ENCODE measurements around the gene SETD3. TPM values are rescaled to one million over a fixed set of nuclear protein-coding genes. Genes with fewer than 3 reads are reported as not detected.

The SETD3 gene
- total RNA-seq, 1 donor from 2014 or later, result 62.8 TPM

DNA sequence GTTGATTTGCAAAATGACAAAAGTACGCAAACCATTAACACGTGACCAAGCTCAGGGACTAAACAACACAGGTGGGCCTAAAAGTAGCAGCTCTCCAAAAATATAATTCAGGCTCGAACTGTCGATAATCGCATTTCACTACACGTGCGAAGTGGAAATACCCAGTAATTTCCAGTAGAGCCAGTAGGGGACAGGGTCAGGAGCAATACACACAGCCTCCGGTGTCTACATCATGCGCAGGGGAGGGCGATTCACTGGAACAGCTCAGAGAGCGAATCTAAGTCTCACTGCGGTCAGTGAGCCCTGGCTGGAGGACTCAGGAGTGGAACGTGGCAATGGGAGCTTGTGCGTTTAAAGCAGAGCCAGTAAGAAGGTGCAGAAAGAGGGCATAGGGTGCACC, 40.4 kb downstream of the SETD3 start:
- no peak overlapping the region for H3K27ac ChIP-seq (ENCODE audit: low read depth, low read length)
- no peaks in the 10 kb centered on the region for H3K27me3 ChIP-seq (ENCODE audit: insufficient read depth, low read length)
- Mint-ChIP-seq H3K36me3 (ENCODE audit: low read depth, unreplicated experiment) (peaks cover 28% of the 10 kb centered on the region), H3K27me3 (ENCODE audit: low read depth, unreplicated experiment) (no peaks in the 10 kb centered on the region), H3K27ac (ENCODE audit: unreplicated experiment) (no peak overlapping the region), H3K4me1 (ENCODE audit: low read depth, unreplicated experiment) (peaks cover 16% of the 10 kb centered on the region), H3K9me3 (ENCODE audit: unreplicated experiment) (no peaks in the 10 kb centered on the region), H3K4me3 (ENCODE audit: unreplicated experiment) (no peak overlapping the region)
- H2AFZ ChIP-seq (ENCODE audit: low read depth, low read length), result no peak overlapping the region
- H4K20me1 ChIP-seq (ENCODE audit: insufficient read depth, low read length), result peaks cover 35% of the 10 kb centered on the region
- H3K36me3 ChIP-seq (ENCODE audit: insufficient read depth, low read length), result peaks cover under 1% of the 10 kb centered on the region
- FAIRE-seq (no peak), DNase-seq (ENCODE audit: low read depth) (no peak)
- no peak overlapping the region for H3K4me3 ChIP-seq (ENCODE audit: insufficient read depth, low read depth, low read length)
- H3K4me2 ChIP-seq (ENCODE audit: low read length), result no peak overlapping the region
- H3K79me2 ChIP-seq (ENCODE audit: insufficient read depth, low read length), result peaks cover 3% of the 10 kb centered on the region
- no peak overlapping the region for H3K9ac ChIP-seq (ENCODE audit: low read length)
- H3K9me3 ChIP-seq (ENCODE audit: insufficient read depth, low read depth, low read length), result no peaks in the 10 kb centered on the region
- TF ChIP-seq, protein P1, sequence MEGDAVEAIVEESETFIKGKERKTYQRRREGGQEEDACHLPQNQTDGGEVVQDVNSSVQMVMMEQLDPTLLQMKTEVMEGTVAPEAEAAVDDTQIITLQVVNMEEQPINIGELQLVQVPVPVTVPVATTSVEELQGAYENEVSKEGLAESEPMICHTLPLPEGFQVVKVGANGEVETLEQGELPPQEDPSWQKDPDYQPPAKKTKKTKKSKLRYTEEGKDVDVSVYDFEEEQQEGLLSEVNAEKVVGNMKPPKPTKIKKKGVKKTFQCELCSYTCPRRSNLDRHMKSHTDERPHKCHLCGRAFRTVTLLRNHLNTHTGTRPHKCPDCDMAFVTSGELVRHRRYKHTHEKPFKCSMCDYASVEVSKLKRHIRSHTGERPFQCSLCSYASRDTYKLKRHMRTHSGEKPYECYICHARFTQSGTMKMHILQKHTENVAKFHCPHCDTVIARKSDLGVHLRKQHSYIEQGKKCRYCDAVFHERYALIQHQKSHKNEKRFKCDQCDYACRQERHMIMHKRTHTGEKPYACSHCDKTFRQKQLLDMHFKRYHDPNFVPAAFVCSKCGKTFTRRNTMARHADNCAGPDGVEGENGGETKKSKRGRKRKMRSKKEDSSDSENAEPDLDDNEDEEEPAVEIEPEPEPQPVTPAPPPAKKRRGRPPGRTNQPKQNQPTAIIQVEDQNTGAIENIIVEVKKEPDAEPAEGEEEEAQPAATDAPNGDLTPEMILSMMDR (IDR thresholded peaks at IDR 0.05; ENCODE audit: insufficient read depth, low read depth, low read length), result no peak
- TF ChIP-seq EZH2 (IDR thresholded peaks at IDR 0.05; ENCODE audit: insufficient read depth, low read length), result no peak
- no peaks in the 10 kb centered on the region for H3K4me1 ChIP-seq (ENCODE audit: insufficient read depth, low read length)

DNA sequence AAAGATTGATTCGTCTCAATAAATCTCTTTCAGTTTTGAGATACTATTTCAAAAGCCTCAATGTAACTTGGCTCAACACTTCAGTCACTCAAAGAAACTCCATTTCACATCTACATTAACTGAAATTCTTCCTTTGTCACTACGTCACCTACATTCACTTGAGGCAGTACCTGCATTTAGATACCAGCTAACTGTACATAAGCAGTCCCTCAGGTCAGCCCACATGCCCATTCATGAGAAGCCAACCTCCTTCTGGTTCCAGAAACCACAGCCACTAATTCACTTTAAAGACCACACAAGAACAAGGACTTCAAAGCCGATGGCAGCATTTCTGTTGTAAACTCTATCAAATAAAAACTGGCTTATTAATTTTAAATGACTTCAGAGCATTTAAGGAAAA, 43.0 kb downstream of the SETD3 start:
- Histone ChIP-seq H3K4me3 (ENCODE audit: insufficient read depth, low read depth, low read length) (no peak overlapping the region), H3K79me2 (ENCODE audit: insufficient read depth, low read length) (peaks cover 3% of the 10 kb centered on the region), H4K20me1 (ENCODE audit: insufficient read depth, low read length) (peaks cover 28% of the 10 kb centered on the region), H3K36me3 (ENCODE audit: insufficient read depth, low read length) (peaks cover 3% of the 10 kb centered on the region), H3K4me2 (ENCODE audit: low read length) (no peak overlapping the region), H3K27me3 (ENCODE audit: insufficient read depth, low read length) (no peaks in the 10 kb centered on the region), H3K9me3 (ENCODE audit: insufficient read depth, low read depth, low read length) (no peaks in the 10 kb centered on the region), H3K27ac (ENCODE audit: low read depth, low read length) (no peak overlapping the region), H2AFZ (ENCODE audit: low read depth, low read length) (no peak overlapping the region), H3K4me1 (ENCODE audit: insufficient read depth, low read length) (no peaks in the 10 kb centered on the region), H3K9ac (ENCODE audit: low read length) (no peak overlapping the region)
- no peaks in the 10 kb centered on the region for H3K27me3 Mint-ChIP-seq (ENCODE audit: low read depth, unreplicated experiment)
- no peak overlapping the region for H3K4me3 Mint-ChIP-seq (ENCODE audit: unreplicated experiment)
- H3K4me1 Mint-ChIP-seq (ENCODE audit: low read depth, unreplicated experiment), result peaks cover 16% of the 10 kb centered on the region
- peak overlapping the region; percentile 68 for H3K27ac Mint-ChIP-seq (ENCODE audit: unreplicated experiment)
- no peak for FAIRE-seq
- H3K36me3 Mint-ChIP-seq (ENCODE audit: low read depth, unreplicated experiment), result peaks cover 33% of the 10 kb centered on the region
- DNase-seq (ENCODE audit: low read depth), result no peak
- TF ChIP-seq EZH2 (IDR thresholded peaks at IDR 0.05; ENCODE audit: insufficient read depth, low read length), result no peak
- TF ChIP-seq, protein P1 (IDR thresholded peaks at IDR 0.05; ENCODE audit: insufficient read depth, low read depth, low read length), result no peak
- H3K9me3 Mint-ChIP-seq (ENCODE audit: unreplicated experiment), result no peaks in the 10 kb centered on the region

DNA sequence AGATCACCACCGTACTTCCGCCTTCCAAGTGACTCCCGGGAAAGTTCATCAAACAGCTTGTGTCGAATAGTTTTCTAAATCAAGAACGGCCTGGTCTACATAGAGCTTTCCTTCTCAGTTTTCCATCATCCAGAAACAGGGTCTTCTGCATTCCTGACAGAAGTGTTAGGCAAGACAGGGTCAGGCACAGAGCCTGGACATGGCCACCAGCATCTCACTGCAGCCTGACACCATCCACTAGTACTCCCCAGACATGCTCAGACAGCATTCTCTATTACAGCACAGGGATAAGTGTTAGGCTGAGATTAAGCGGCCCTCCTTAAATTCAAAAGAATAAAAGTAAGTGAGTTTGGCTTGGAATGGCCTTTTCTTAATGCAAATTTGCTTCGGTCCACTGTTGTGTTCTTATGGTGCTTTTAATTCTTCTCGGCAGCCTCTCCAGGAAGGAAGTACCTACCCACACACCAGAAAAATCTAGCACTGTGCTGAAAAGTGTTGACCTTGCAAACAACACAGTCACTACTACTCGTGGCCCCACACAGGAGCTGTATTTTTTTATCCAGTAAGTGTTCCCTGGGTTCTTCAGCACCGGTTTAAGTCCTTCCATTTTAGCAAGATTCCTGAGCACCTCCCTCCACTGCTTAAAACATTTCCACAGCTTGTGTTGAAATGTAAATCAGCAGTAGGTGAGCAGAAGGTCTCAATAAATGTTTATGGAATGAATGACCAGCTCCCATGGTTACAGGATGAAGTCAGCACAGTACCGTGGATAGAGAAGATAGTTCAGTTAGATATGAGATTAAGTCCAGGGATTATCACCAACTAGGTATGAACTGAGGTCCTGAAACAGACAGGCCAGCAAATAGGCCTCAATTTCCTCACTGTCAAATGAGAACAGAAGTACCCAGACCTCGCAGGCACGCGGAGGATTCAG, 44.1 kb downstream of the SETD3 start:
- Histone ChIP-seq H2AFZ (ENCODE audit: low read depth, low read length) (no peak overlapping the region), H4K20me1 (ENCODE audit: insufficient read depth, low read length) (peaks cover 30% of the 10 kb centered on the region), H3K4me1 (ENCODE audit: insufficient read depth, low read length) (no peaks in the 10 kb centered on the region), H3K9ac (ENCODE audit: low read length) (no peak overlapping the region), H3K79me2 (ENCODE audit: insufficient read depth, low read length) (peaks cover 3% of the 10 kb centered on the region), H3K27ac (ENCODE audit: low read depth, low read length) (no peak overlapping the region), H3K4me3 (ENCODE audit: insufficient read depth, low read depth, low read length) (no peak overlapping the region), H3K36me3 (ENCODE audit: insufficient read depth, low read length) (peaks cover 3% of the 10 kb centered on the region), H3K9me3 (ENCODE audit: insufficient read depth, low read depth, low read length) (no peaks in the 10 kb centered on the region), H3K4me2 (ENCODE audit: low read length) (no peak overlapping the region), H3K27me3 (ENCODE audit: insufficient read depth, low read length) (no peaks in the 10 kb centered on the region)
- Mint-ChIP-seq H3K4me3 (ENCODE audit: unreplicated experiment) (no peak overlapping the region), H3K27ac (ENCODE audit: unreplicated experiment) (peak overlapping the region; percentile 3), H3K4me1 (ENCODE audit: low read depth, unreplicated experiment) (peaks cover 22% of the 10 kb centered on the region), H3K27me3 (ENCODE audit: low read depth, unreplicated experiment) (no peaks in the 10 kb centered on the region), H3K9me3 (ENCODE audit: unreplicated experiment) (no peaks in the 10 kb centered on the region), H3K36me3 (ENCODE audit: low read depth, unreplicated experiment) (peaks cover 32% of the 10 kb centered on the region)
- FAIRE-seq (no peak), DNase-seq (ENCODE audit: low read depth) (peak; percentile 48)
- TF ChIP-seq, protein P1 (IDR thresholded peaks at IDR 0.05; ENCODE audit: insufficient read depth, low read depth, low read length), result no peak
- TF ChIP-seq EZH2 (IDR thresholded peaks at IDR 0.05; ENCODE audit: insufficient read depth, low read length), result no peak
